G401.6 (cell line): ENCODE results near the gene TTC33.
"Not testable (repeated sequence)": the region's sequence is repeated elsewhere in the genome, so short reads cannot be mapped to it uniquely, and the experiment has no call there.

ENCODE experiments used
- FAIRE-seq: peaks from 2 replicates; lab custom pipeline; 2012; peaks lifted over from hg19 to GRCh38; lab: Jason Lieb, UNC

The TTC33 gene

DNA sequence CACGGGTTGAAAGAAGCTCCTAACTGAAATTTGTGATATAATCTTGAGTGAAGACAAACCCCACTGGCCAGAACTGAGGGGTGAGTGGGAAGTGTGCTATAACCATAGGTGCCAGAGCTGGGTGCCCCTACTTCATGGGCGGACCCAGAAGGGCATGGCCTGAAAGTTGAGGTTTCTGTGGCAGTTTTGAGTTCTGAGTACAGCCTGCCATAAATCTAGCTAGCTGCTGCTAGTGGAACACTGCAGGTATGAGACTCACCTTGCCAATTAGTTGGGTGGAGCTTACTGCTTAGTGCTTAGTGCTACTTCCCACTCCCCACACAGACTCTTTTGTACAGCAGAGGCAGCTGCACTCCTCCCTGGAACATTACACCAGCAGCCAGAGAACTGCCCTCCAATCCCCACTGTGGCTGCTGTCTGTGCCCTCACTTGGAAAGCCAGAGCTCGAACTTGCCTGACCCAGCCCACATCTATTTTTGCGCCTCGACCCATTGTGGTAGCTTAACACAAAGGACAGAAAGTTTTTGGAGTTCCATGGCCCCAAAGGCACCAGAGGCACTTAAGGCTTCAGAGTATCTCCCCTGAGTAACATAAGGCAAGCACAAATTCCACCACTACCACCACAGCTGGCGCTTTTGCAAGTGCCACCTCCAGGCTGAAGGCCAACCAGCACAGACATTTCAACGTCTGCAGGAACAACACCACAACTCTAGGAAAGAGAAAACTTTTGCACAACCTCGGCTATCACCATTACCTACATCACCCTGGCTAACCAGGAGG, 103.1 kb downstream of the TTC33 start:
- FAIRE-seq, result no peak

GRCh38 chr5:40651201-40651600, 104.6 kb downstream of the TTC33 start:
- FAIRE-seq, result no peak

DNA sequence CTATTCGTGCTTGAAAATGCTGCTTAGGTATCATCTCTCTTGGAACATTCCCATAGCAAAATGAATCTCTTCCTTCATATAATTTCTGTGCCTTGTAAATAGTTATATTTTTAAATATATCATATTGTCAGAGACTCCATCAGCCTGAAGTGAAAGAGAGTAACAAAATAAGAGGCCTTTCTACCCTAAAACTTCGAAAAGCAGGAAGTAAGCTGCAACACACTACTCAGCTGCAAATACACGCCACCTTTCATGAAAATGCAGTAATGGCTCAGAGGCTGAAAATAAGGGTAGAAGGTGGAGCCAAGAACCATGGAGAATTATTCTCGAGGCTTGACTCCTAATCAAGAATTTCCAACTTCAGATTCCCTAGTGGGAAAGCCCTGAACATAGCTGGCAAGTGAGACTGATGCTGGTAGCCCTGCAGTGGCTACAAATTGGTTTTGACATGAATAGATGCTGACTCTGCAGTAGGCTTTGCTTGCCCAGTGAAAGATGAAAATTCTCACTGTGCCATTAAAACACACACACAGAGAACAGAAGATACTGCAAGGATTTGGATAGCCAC, 106.2 kb downstream of the TTC33 start:
- no peak for FAIRE-seq

DNA sequence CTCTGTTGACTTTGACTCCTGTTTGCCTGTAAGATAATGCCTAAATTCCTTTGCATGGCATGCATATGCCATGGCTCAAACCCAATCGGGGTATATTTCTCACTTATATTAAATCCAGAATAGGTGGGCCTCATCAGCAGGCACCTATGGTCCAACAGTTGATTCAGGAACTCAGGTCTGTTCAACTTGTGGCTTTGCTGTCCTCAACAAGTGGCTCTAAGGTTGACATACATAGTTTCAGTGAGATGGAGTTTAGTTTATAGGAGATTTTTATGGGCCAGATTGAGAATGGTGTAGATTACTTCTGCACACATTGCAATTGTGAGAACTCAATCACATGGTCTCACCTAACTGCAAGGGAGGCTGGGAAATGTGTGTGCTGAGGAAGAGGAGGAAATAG, 107.6 kb downstream of the TTC33 start:
- no peak for FAIRE-seq

DNA sequence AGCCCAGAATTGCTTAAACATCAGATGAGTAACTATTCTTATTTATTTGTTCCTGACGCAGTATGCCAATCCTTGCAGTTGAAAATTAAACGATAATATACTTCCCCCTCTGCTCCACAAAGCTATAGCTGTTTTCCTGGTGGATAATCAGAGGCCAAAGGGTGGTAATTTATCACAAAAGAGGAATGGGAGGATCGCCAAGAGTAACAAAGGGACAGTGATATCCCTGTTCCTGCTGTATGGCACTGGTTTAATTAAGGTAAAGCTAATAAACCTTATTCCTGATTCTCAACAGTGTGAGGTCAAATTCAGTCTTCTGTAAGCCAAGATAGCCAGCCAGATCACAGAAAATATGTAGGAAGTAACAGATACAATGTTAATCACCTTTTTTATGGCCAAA, 109.5 kb downstream of the TTC33 start:
- no peak for FAIRE-seq

DNA sequence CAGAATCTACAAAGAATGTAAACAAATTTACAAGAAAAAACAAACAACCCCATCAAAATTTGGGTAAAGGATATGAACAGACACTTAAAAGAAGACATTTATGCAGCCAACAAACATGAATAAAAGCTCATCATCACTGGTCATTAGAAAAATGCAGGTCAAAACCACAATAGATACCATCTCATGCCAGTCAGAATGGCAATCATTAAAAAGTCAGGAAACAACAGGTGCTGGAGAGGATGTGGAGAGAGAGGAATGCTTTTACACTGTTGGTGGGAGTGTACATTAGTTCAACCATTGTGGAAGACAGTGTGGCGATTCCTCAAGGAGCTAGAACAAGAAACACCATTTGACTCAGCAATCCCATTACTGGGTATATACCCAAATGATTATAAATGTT, 116.2 kb downstream of the TTC33 start:
- not testable (repeated sequence) for FAIRE-seq

- FAIRE-seq, result no peak
These were observed 121.2 kb downstream of the TTC33 start for GRCh38 chr5:40634593-40634992.

DNA sequence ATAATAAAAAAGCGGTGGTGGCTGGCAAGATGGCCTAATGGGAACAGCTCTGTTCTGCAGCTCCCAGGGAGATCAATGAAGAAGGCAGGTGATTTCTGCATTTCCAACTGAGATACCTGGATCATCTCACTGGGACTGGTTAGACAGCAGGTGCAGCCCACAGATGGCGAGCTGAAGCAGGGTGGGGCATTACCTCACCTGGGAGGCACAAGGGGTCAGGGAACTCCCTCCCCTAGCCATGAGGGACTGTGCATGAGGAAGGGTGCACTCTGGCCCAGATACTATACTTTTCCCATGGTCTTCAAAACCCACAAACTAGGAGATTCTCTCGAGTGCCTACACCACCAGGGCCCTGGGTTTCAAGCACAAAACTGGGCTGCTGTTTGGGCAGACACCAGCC, 121.6 kb downstream of the TTC33 start:
- FAIRE-seq, result no peak

GRCh38 chr5:40631236-40631635, 124.5 kb downstream of the TTC33 start:
- no peak for FAIRE-seq

- no peak for FAIRE-seq
These were observed 125.6 kb downstream of the TTC33 start for GRCh38 chr5:40630126-40630525.

DNA sequence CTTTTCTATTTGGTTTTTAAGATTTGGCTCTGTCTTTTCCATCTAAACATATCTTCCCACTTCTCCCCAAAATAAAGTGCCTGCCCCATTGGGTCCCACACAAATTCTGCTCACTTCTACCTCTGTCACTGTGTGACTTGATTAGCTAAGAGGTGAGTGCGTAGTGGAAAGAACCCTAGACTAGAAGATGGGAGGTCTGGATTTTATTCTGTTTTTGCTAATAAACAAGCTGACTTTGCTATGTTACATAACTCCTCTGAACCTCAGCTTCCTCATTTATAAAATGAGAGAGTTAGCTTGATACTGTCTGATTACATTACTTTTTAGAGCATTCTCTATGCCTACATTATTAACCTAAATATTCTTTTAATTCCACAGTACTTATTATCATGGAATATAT, 127.4 kb downstream of the TTC33 start:
- no peak for FAIRE-seq

GRCh38 chr5:40627706-40628105, 128.1 kb downstream of the TTC33 start:
- no peak for FAIRE-seq

DNA sequence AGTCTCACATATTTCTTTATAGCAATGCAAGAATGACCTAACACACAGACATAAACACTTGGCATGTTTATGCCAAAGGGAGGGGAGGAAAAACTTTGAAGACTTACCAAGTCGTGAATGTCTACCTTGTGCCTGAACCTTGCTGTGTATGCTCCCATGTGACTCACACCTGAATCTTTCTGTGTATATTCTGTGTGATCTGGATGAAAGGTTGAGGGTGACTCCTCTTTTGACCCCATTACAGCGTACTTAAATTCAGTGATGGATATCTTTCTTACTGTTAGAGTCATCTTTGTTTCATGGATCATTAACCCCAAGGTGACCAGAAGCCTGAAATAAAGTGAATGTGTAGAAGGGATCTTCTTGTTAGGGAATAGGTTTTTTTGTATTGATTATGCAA, 129.0 kb downstream of the TTC33 start:
- no peak for FAIRE-seq

DNA sequence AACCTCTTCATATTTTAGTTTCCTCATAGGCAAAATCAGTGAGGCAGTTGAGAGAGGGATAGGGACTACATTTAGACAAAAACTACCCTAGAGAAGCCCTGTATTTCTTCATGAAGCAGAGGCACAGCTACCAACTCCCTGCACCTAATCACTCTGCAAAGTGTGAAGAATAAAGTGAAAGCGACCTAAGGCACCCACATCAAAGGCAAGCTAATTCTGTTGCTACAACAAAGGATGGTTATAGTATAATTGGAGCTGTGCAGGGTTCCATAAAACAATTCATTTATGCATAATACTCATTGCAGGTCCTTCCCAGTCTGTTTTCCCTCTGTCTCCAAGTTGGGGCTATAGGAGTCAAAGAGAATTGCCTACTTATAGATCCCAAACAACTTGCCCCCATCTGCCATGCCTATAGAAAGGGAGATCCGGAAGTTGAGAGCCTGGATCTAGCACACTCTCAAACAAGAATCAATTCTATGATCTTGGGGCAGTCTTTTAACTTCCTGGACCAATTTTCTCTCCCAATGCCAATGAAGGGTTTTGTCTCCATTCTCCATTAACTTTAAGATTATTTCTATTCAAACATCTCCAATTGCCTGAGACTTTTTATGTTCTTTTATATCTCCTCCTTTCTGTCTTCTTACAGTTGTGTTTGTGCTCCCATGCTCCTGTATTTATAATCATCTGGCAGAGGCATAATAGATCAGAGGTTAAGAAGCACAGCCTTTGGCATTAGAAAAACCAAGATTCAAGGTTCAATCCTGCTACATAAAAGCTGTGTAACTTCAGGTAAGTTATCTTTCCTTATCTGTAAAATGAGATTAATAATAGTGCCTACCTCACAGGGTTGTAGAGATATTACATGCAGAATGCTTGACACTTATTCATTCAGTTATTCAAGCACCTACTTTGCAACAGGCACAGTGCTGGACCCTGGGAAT, 132.0 kb downstream of the TTC33 start:
- no peak for FAIRE-seq

DNA sequence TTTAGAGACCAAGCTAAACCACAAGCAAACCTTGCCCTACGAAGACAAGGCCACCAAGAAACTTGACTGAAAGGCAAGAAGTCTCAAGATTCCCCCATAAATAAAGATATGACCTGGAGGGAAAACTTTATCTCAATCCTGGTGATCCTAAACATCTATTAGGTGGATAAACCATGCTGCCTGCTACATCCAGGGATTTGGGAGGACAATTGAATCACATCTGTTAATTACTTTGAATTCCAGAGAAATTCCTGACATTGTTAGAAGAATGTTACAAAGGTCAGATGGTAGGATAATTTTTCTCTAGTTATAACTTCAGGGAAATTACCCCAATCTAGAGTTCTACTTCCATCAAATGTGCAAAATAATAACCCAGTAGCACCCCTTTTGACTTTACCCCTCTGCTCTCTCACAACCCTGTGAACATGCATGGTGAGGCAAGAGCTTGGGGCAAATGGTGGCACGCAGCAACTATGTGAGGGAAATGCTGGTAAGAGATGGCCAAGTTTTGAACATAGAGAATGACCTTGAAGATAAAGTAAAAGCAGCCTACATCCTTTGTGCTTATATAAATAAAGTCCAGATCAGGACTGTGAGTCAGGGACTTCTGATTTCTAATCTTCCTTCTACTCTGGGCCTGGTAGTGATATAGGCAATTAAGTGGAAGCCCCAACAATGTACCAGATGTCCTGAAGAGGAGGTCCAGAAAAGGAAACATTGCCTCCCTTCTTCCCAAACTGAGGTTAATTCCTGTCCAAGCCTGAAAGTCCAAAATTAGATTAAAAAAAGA, 133.1 kb downstream of the TTC33 start:
- no peak for FAIRE-seq

DNA sequence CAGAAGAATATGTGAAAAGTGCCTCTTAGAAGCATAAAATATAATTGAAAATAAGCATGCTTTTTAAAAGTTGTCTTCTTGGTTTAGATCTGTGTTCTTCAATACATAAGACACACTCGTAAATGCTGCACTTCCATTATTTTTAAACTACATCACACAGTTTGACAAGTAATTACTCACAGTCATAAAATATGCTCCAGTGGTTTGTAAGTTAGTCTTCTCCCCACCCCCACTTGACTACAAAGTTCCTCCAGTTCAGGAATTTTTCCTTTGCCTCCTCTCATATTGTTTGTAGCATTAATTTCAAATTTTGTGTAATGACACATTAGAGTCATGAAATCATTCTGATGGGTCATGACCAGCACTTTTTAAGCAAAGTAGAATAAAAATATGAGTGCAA, 136.3 kb downstream of the TTC33 start:
- no peak for FAIRE-seq

- FAIRE-seq, result no peak
These were observed 136.8 kb downstream of the TTC33 start for GRCh38 chr5:40618926-40619325.

GRCh38 chr5:40616781-40617180, 139.0 kb downstream of the TTC33 start:
- no peak for FAIRE-seq

GRCh38 chr5:40615586-40616170, 140.1 kb downstream of the TTC33 start:
- no peak for FAIRE-seq

- no peak for FAIRE-seq
These were observed 140.7 kb downstream of the TTC33 start for GRCh38 chr5:40614923-40615585.

DNA sequence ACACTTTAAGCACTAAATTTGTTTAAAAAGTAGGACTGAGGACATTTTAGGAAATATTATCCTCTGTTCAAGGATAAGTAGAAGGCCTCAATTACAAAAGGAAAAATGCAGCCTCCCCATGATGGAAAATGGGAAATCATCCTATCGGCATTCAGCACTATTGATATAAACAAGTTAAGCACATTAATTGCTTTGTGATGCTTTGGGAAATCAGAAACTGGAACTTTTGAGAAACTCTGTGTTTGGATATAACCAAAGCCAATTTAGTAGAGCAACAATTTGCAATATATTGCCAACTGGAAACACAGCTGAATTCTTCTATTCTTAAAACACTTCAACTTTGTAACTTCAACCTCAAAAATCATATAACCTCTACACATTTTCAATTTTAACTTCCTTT, 141.3 kb downstream of the TTC33 start:
- FAIRE-seq, result no peak
